Prostate gland (tissue), 2 donors: ENCODE measurements around the gene SERINC4. TPM values are rescaled to one million over a fixed set of nuclear protein-coding genes. Genes with fewer than 3 reads are reported as not detected.
A peak's percentile ranks its signal among the peaks of the same experiment; 100 is the strongest.

Experiments used
- DNase-seq: peaks from one replicate; pipeline ENCODE4 v3.0.0-alpha.2; 2019; ENCODE audit warnings: low spot score
- H3K27ac ChIP-seq, 2 donors: fragments of 200-600 bp; sonication (generic); 2 replicates each; pipeline ENCODE4 v1.5.1; 2017 to 2019
- H3K27me3 ChIP-seq: fragments of 200-600 bp; sonication (generic); replicated peaks from 2 replicates; pipeline ENCODE4 v1.5.1; 2019; ENCODE audit not compliant: insufficient read depth
- H3K36me3 ChIP-seq, 2 donors: fragments of 200-600 bp; sonication (generic); 1 replicate in 1 of 2; 2 replicates in 1 of 2; pipeline versions ENCODE4 v1.5.1 to v1.8.1; 2017 to 2019
- H3K4me1 ChIP-seq: fragments of 200-600 bp; sonication (generic); replicated peaks from 2 replicates; pipeline ENCODE4 v1.5.1; 2019
- H3K4me3 ChIP-seq, 2 donors: fragments of 200-600 bp; sonication (generic); 2 replicates each; pipeline ENCODE4 v1.5.1; 2017 to 2019
- H3K9me3 ChIP-seq: fragments of 200-600 bp; sonication (generic); 2 replicates; pipeline ENCODE4 v1.5.1; 2017
- POLR2A ChIP-seq: fragments of 450-650 bp; IDR thresholded peaks from one replicate; pipeline ENCODE4 v1.6.1; 2016; ENCODE audit warnings: antibody characterized with exemption, mild to moderate bottlenecking
- POLR2AphosphoS5 ChIP-seq: sonication (generic); formaldehyde crosslinking; IDR thresholded peaks from one replicate; pipeline ENCODE4 v1.6.1; 2017; ENCODE audit warnings: antibody characterized with exemption
- WGBS: methylation state at CpG from one replicate; pipeline ENCODE4 v1.1.5; 2018; 5-methylcytosine and 5-hydroxymethylcytosine counted together
- intact Hi-C: fragments of 100-400 bp; cut with DNase I; formaldehyde crosslinking; loops from one replicate; pipeline ENCODE4 v1.14.2; 2022
- total RNA-seq, 2 donors: library from RNA; depleted of rRNA; stranded (reverse); fragments of >200 nt; gene quantifications; one replicate each; pipeline ENCODE4 v1.1.0, GENCODE V29; 2016
- TF ChIP-seq, protein P1 (sequence below), 4 experiments: fragments of 200-600 bp in 2 of 4; fragments of 450-650 bp in 2 of 4; sonication (generic) in 2 of 4; IDR thresholded peaks; 1 replicate in 3 of 4; 2 replicates in 1 of 4; pipeline ENCODE4 v1.5.1; 2016 to 2019; ENCODE audit warnings: antibody characterized with exemption in 4 of 4, mild to moderate bottlenecking in 2 of 4, moderate library complexity in 2 of 4

Gene SERINC4
- total RNA-seq, 2 donors from 2014 or later: 3.9 TPM; not detected in 1

DNA sequence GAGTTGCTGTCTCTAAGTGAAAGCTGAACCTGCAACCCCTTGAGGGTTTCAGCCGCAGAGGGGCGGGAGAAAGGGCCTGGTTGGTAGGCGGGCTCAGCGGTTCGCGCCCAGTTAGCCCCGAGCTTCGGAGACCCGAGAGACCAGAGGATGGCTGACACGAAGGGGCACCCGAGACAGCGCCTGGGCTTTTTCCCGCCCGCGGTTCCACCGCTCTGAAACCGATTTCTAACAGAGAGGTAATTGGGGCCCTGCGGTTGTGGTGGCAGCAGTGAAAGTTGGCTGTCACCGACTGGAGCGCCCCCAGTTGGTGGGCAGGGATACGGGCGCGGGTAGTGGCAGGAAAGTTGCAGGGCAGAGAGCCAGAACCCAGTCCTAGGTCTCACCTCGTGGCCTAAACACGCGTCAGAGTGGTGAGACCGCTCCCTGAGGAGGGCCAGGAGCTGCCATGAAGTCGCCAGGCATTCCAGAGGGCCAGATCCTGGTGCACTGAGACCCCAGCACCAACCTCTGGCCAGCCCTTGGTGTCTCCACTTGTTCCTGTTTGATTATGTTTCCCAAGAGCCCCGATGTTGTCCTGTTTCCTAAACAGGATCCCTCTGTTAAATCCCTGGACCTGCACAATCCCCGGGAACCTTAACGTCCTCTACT lies 22.6 kb downstream of the SERINC4 start:
- Histone ChIP-seq H3K27me3 (no peaks in the 10 kb centered on the region), H3K4me1 (no peaks in the 10 kb centered on the region), H3K27ac (peak overlapping the region; percentile 93 to 97), H3K4me3 (peak overlapping the region; percentile 54 to 56), H3K36me3 (no peaks in the 10 kb centered on the region), H3K9me3 (no peaks in the 10 kb centered on the region)
- peak; percentile 71 for DNase-seq
- intact Hi-C loops: no loop called here
- WGBS: 2% methylated on average over 31 of the region's 31 CpGs
- TF ChIP-seq, protein P1, sequence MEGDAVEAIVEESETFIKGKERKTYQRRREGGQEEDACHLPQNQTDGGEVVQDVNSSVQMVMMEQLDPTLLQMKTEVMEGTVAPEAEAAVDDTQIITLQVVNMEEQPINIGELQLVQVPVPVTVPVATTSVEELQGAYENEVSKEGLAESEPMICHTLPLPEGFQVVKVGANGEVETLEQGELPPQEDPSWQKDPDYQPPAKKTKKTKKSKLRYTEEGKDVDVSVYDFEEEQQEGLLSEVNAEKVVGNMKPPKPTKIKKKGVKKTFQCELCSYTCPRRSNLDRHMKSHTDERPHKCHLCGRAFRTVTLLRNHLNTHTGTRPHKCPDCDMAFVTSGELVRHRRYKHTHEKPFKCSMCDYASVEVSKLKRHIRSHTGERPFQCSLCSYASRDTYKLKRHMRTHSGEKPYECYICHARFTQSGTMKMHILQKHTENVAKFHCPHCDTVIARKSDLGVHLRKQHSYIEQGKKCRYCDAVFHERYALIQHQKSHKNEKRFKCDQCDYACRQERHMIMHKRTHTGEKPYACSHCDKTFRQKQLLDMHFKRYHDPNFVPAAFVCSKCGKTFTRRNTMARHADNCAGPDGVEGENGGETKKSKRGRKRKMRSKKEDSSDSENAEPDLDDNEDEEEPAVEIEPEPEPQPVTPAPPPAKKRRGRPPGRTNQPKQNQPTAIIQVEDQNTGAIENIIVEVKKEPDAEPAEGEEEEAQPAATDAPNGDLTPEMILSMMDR (IDR thresholded peaks at IDR 0.05): peak; percentile 32 to 88 (median 64)
- no peak for TF ChIP-seq POLR2AphosphoS5
- TF ChIP-seq POLR2A: peak; percentile 37

GRCh38 chr15:43776718-43777266 lies 23.2 kb downstream of the SERINC4 start, which contains the start of gene ELL3:
TSS of gene ELL3 (minus strand) at chr15:43776966. CDS start at chr15:43776901, 65 bp downstream.
- H3K4me1 ChIP-seq: no peaks in the 10 kb centered on the region
- intact Hi-C loops: no loop called here
- peak within 1 kb of the TSS; percentile 54 to 56 for H3K4me3 ChIP-seq
- peak; percentile 83 for DNase-seq
- no peaks in the 10 kb centered on the region for H3K27me3 ChIP-seq
- TF ChIP-seq POLR2A (peak; percentile 83), POLR2AphosphoS5 (no peak)
- TF ChIP-seq, protein P1 (IDR thresholded peaks at IDR 0.05): no peak
- WGBS: 2% methylated on average over 35 of the region's 41 CpGs
- H3K36me3 ChIP-seq: no peaks in the 10 kb centered on the region
- H3K27ac ChIP-seq: peak within 1 kb of the TSS; percentile 93 to 97
- no peaks in the 10 kb centered on the region for H3K9me3 ChIP-seq

- Histone ChIP-seq H3K4me3 (peak overlapping the region; percentile 54 to 56), H3K4me1 (no peaks in the 10 kb centered on the region), H3K27me3 (no peaks in the 10 kb centered on the region), H3K9me3 (no peaks in the 10 kb centered on the region), H3K27ac (peak overlapping the region; percentile 93 to 97), H3K36me3 (no peaks in the 10 kb centered on the region)
- intact Hi-C loops: no loop called here
- 36% methylated on average over 28 of the region's 35 CpGs for WGBS
- no peak for DNase-seq
- TF ChIP-seq, protein P1 (IDR thresholded peaks at IDR 0.05): no peak
- TF ChIP-seq POLR2AphosphoS5 (no peak), POLR2A (no peak)
These were observed 23.8 kb downstream of the SERINC4 start for GRCh38 chr15:43776101-43776717.

DNA sequence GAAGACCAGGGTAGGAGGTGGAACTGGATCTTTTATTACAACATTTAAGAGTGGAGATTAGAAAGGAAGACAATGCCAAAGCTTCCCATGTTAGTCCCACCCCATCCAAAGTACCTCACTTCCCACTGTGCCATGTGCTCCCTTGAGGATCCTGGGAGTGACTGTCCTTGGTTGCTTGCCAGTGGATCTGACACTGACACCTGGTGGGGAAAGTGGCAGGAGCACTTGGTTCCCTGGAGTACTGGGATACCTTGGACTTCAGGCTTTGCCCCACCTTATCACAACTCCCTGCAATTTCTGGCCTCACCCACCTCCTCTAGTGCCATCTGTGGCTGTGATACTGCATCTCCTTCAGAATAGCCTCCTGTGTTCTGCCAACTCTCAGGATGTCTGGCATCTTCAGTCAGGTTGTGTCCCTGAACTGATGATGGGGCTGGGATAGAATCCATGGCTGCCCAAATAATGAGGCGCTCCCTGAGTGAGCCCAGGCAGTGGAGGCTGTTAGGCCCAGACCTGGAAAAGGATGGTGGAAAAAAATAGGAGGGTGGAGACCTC lies 24.5 kb downstream of the SERINC4 start:
- peak overlapping the region; percentile 93 to 97 for H3K27ac ChIP-seq
- peak; percentile 62 for DNase-seq
- TF ChIP-seq POLR2A (no peak), POLR2AphosphoS5 (peak; percentile 75)
- TF ChIP-seq, protein P1 (IDR thresholded peaks at IDR 0.05): peak in 3 of 4 experiments; percentile 43 to 49 (median 44)
- peaks cover 2 to 6% of the 10 kb centered on the region in 2 donors for H3K36me3 ChIP-seq
- no peaks in the 10 kb centered on the region for H3K27me3 ChIP-seq
- WGBS: 100% methylated on average over 1 of the region's 1 CpG
- H3K4me1 ChIP-seq: no peaks in the 10 kb centered on the region
- intact Hi-C loops: no loop called here
- no peaks in the 10 kb centered on the region for H3K9me3 ChIP-seq
- H3K4me3 ChIP-seq: no peak overlapping the region
